Cardiac fibroblast (primary cell): ENCODE results near the gene EGFLAM.

ENCODE experiments used
- DNase-seq, 2 donors: peaks; one replicate each; pipeline versions ENCODE4 v3.0.0 to v3.0.0-alpha.2; 2010; ENCODE audit warnings: low read depth in 2 of 2
- H3K4me3 ChIP-seq, 2 donors: replicated peaks in 1 of 2; 1 replicate in 1 of 2; 2 replicates in 1 of 2; pipeline ENCODE4 v1.5.1; 2011; ENCODE audit warnings: low read depth in 2 of 2, low read length in 2 of 2, mild to moderate bottlenecking in 2 of 2, moderate library complexity in 1 of 2
- CTCF ChIP-seq: IDR thresholded peaks from one replicate; pipeline ENCODE4 v1.5.1; 2011; ENCODE audit warnings: low read depth, mild to moderate bottlenecking, low read length, inconsistent platforms

Gene EGFLAM

DNA sequence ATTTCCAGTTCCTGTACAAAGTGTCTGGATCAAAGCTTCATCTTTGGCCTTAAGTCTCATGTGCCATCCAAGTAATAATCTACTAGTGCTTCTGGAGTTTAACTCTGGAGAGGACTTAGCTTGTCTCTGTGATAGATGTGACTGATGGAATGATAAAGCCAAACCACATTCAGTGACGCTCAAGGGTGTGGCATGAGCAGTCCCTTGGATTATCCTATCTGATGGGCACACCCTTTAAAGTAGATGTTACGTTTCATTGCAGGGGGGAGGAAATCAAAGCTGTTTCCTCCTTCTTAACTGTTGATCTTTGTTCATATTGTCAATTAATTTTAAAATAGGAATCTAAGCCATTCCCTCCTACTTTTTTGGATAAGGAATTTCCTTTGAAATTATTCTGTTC is 8.5 kb upstream of the EGFLAM start:
- DNase-seq: no peak
- no peak for TF ChIP-seq CTCF
- no peak overlapping the region for H3K4me3 ChIP-seq

DNA sequence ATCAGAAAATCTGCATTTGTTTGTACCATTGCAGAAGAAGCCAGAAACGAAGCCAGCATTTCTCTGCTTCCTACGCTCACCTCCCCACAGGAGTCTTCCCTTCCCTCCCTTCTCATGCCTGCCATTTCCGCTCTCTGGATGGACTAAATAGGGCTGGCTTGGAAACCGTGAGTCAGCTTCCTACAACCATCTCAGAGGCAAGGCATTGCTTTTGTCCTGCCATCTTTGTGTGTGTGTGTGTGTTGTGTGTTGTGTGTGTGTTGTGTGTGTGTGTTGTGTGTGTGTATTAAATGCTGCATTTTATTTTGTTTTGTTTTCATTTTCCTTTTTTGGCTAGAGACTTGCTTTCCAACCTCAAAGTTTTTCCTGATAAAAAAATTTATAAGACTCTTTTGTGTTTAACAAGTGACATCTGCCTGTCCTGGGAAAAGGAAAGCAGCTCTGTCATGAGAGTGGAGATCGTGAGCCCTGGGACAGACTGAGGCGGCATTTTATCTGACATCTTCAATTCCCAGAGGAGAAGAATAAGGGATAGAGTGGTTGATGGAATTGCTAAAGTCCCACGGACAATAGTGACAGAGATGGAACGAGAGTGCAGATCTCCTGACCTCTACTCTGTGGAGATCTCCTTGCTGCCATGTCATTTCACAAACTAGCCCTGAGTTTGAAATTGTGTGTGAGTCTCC is 7.5 kb upstream of the EGFLAM start:
- TF ChIP-seq CTCF: no peak
- DNase-seq: peak in 1 of 2 donors; percentile 24

GRCh38 chr5:38253759-38254158 is 4.6 kb upstream of the EGFLAM start:
- TF ChIP-seq CTCF: no peak
- H3K4me3 ChIP-seq: no peak overlapping the region
- no peak for DNase-seq

More for the DNA sequence above, 7.5 kb upstream of the EGFLAM start:
- H3K4me3 ChIP-seq: no peak overlapping the region

- no peak for DNase-seq
- no peak for TF ChIP-seq CTCF
- no peak overlapping the region for H3K4me3 ChIP-seq
Observed at GRCh38 chr5:38257308-38258041, 884 bp upstream of the EGFLAM start.

DNA sequence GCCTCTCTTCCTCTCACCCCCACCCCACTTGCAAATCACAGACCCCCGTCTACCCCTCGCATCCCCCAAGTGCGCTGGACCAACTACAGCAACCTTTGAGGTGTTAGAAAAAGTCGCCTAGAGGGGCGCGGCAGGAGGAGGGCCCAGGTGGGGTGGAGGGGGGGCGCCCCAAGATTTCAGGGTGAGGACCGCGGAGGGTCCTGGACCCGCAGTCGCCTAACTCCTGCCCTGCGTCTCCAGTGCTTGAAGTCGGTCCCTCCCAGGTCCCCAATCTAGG is 379 bp upstream of the EGFLAM start:
- H3K4me3 ChIP-seq: peak overlapping the region in 1 of 2 donors; percentile 33

DNA sequence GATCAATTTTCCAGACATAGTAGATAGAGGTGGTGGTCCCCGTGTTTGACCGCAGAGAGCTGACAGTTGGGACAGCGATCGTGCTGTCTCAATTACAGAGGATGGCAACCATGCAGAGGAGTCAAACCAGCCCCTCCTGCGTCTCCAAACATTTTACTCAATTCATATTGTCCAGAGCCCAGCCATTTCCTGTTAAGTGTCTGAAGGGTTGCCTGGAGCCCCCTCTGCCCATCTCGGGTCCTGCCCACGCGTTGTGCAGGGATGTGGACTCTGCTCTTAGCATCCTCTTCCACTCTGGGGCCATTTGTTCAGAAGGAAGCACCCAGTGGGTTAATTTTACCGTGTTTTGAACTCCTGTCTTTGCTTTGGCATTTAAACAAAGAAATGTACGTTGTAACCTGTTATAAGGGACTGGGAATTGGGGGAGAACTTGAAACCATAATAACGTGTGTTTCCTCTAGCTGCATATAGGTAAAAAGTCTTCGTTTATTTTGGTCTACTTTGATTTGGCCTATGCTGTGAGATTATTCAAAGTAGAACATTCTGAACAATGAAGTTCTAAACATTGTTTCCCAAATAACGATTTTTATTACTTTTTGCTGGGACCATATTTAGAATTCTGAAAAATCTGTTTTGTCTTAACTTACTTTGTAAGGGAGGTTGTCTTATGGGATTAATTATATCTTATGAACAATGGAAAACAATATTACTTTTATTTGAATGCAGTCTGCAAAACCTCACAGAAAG is 876 bp downstream of the EGFLAM start:
- no peak for TF ChIP-seq CTCF
- no peak overlapping the region for H3K4me3 ChIP-seq
- DNase-seq: no peak

More for the DNA sequence above, 379 bp upstream of the EGFLAM start:
- DNase-seq: no peak
- TF ChIP-seq CTCF: no peak
